ENCODE measurements around the gene TMEM97.
A peak's percentile ranks its signal among the peaks of the same experiment; 100 is the strongest.

The TMEM97 gene

GRCh38 chr17:28345419-28346198 is 26.6 kb downstream of the TMEM97 start:
- H3K4me3 ChIP-seq (ENCODE audit: low read depth, low read length) = no peak overlapping the region
- TF ChIP-seq, protein P1, sequence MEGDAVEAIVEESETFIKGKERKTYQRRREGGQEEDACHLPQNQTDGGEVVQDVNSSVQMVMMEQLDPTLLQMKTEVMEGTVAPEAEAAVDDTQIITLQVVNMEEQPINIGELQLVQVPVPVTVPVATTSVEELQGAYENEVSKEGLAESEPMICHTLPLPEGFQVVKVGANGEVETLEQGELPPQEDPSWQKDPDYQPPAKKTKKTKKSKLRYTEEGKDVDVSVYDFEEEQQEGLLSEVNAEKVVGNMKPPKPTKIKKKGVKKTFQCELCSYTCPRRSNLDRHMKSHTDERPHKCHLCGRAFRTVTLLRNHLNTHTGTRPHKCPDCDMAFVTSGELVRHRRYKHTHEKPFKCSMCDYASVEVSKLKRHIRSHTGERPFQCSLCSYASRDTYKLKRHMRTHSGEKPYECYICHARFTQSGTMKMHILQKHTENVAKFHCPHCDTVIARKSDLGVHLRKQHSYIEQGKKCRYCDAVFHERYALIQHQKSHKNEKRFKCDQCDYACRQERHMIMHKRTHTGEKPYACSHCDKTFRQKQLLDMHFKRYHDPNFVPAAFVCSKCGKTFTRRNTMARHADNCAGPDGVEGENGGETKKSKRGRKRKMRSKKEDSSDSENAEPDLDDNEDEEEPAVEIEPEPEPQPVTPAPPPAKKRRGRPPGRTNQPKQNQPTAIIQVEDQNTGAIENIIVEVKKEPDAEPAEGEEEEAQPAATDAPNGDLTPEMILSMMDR (IDR thresholded peaks at IDR 0.05; ENCODE audit: borderline replicate concordance, insufficient read depth, low read depth, low read length) = no peak

- TF ChIP-seq, protein P1 (IDR thresholded peaks at IDR 0.05; ENCODE audit: borderline replicate concordance, insufficient read depth, low read depth, low read length) = no peak
- no peak overlapping the region for H3K4me3 ChIP-seq (ENCODE audit: low read depth, low read length)
These were observed 27.2 kb downstream of the TMEM97 start for GRCh38 chr17:28346199-28346580.

DNA sequence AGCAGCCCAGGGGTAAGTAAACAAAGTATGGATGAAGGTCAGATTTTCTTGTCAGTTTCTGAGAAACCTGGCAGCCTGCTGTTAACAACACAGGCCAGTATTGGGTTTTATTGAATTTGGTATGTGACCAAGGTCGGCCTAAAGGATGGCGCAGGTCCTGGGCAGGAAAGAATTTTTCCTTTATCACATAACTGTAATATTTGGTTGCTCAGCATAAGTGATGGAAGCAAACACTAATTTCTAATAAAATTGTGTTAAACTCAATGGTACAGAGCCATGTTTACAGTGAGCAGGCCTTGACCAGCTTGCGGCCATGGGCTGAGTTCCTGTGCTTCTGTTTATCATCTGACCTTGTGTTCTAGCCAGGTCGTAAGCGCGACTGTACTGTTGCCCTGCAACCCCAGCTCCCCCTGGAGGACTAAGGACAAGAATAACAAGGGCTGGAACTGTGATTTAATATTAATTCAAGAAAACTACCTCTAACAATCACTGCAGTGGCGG is 27.8 kb downstream of the TMEM97 start:
- TF ChIP-seq, protein P1 (IDR thresholded peaks at IDR 0.05; ENCODE audit: borderline replicate concordance, insufficient read depth, low read depth, low read length) = 0 out of 2 replicates have a peak, but pooled peaks have one; percentile 14
- no peak overlapping the region for H3K4me3 ChIP-seq (ENCODE audit: low read depth, low read length)

GRCh38 chr17:28347261-28347891 is 28.4 kb downstream of the TMEM97 start:
- TF ChIP-seq, protein P1 (IDR thresholded peaks at IDR 0.05; ENCODE audit: borderline replicate concordance, insufficient read depth, low read depth, low read length) = no peak
- H3K4me3 ChIP-seq (ENCODE audit: low read depth, low read length) = no peak overlapping the region

DNA sequence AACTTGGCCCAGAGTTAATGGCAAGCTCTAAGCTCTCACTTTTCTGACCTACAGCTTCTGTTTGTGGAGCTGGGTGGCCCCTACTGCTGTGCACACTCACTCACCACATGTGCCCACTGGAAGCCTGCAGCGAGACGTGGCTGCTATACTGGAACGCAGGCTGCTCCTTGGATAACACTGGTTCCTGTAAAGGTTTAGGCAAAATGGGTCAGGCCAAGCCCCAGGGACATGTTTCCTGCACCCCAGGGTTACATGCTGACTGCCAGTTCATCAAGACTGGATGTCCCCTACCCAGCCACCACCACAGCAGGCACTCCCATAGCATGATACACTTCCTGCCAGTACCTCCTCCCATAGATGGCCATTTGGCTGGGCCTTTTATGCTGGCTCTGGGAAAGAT is 30.0 kb downstream of the TMEM97 start:
- TF ChIP-seq, protein P1 (IDR thresholded peaks at IDR 0.05; ENCODE audit: borderline replicate concordance, insufficient read depth, low read depth, low read length) = no peak
- no peak overlapping the region for H3K4me3 ChIP-seq (ENCODE audit: low read depth, low read length)

GRCh38 chr17:28350271-28350670 is 31.3 kb downstream of the TMEM97 start:
- TF ChIP-seq, protein P1 (IDR thresholded peaks at IDR 0.05; ENCODE audit: borderline replicate concordance, insufficient read depth, low read depth, low read length) = no peak
- no peak overlapping the region for H3K4me3 ChIP-seq (ENCODE audit: low read depth, low read length)

All from GM12875 (cell line).